HUDEP-2 (cell line): Measurements from ENCODE around the gene MAST2.

Experiments used
- DNase-seq, 76 experiments: peaks; one replicate each; lab custom pipeline; 2025; ENCODE audit not compliant: unreplicated experiment in 76 of 76; lab: John Stamatoyannopoulos, UW

MAST2 gene

GRCh38 chr1:45803299-45803780 is at the start of gene MAST2:
Gene MAST2 (plus strand): TSS chr1:45803612. CDS start chr1:45803896, 284 bp downstream.
- DNase-seq: peak in 73 of 76 experiments; percentile 9 to 90 (median 77)

GRCh38 chr1:45755697-45756096 is 47.7 kb upstream of the MAST2 start:
- no peak for DNase-seq

DNA sequence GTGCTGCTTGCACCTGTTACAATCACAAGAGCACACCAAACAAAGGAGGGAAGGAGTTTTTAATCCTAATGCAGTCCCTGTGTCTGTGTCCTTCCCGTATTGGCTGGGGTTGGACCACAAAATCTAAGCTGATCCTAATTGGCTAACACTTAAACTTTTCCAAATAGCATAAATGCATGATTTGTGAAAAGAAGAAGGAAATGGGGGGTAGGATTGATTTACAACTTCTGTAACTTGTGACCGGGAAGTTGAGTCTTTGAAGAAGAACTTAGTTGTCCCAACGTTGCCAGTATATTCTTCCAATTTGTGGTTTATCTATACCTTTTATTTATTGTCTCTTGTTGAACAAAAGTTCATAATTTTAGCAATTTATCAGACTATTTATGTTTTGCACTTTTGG is 41.1 kb upstream of the MAST2 start:
- DNase-seq: no peak

- DNase-seq: no peak
Observed at GRCh38 chr1:45765999-45766792, 37.2 kb upstream of the MAST2 start.

DNA sequence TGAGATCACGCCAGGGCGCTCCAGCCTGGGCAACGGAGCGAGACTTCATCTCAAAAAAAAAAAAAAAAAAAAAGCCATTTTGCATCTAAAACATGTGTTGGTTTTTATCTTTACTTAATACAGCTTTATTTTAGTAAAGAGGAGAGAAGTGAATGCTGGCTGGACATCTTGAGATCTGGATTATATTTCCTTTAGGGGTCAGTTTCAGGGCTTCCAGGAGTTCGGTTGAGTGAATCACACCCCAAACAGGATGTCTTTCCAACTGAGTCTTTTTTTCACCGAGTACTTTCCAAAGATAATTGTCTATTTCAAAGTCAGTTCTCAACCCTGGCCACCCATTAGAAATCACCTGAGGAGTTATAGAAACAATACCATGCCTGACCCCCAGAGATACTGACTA is 36.4 kb upstream of the MAST2 start:
- DNase-seq: no peak

DNA sequence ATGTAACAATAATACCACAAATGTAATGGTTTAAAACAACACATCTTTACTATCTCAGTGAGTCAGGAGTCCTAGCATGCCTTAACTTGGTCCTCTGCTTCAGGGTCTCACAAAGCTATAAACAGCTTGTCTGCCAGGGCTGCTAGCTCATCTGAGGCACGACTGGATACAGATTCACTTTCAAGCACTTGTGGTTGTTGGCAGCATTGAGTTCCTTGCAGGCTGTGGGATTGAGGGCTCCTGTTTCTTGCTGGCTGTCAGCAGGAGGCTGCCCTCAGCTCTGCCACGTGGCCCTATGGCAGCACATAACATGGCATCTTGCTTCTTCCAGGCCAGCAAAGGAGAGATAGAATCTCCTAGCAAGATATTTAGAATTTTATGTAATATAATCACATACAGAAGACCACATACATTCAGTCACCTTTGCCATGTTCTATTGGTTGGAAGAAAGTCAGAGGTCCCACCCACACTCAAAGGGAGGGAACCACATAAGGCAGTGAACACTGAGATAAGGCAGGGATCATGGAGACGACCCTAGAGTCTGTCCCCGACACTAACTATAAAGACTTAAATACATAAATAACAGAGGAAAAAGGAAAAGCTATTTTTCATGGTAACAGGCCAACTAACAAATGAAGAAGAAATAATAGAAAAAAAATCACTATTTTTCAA is 34.0 kb upstream of the MAST2 start:
- DNase-seq: peak in 26 of 76 experiments; percentile 4 to 50 (median 27)

DNA sequence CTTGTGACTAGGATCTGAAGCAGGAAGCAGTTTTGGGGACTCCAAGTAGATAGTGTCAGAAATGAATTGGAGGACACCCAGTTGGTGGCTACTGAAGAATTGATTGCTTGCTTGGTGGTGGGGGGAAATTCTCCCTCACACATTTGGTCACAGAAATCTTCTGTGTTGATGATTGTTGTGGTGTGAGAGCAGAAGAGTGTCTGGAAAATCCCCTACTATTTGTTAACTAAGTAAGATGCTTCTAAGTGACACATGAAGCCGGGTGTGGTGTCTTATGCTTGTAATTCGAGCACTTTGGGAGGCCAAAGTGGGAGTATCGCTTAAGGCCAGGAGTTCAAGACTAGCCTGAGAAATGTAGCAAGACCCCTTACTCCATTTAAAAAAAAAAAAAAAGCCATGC is 30.4 kb upstream of the MAST2 start:
- DNase-seq: no peak

- DNase-seq: no peak
Observed at GRCh38 chr1:45775794-45776193, 27.6 kb upstream of the MAST2 start.

DNA sequence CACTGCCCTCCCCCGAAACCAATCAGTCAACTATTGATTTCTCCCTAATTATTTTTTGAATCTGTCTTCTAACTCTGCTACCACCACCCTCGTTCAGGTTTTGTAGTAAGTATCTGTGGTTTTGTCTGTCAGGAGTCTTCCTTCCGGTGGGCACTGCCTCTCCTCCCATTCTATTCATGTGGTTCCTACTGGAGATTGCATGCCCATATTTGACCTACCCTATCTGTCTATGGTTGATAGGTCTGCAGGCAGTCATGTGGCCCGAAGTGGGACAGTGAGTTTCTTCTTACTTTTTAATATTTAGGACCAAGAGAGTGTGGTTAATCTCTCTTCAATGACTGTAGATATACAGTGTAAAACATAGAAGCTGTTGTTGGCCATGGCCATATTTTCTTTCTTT is 17.8 kb upstream of the MAST2 start:
- DNase-seq: peak in 4 of 76 experiments; percentile 3 to 22 (median 16)

DNA sequence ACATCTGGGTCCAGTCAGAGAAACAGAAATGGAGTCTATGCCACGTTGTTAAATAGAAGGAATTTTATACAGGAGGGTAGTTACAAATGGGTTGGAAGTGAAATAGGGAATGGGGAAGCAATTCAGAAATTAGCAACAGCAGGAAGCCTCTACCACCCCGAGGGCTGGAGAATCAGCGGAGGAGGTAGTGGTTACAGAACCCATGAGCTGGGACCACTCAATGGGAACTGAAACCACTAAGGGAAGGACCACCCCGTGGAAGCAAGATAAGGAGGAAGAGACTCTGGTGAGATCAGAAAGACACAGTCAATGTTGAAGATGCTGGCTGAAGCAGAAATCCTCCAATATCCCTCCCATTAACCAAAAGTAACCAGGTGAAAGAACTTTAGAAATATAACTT is 15.5 kb upstream of the MAST2 start:
- no peak for DNase-seq

- DNase-seq: no peak
Observed at GRCh38 chr1:45789601-45790000, 13.8 kb upstream of the MAST2 start.

DNA sequence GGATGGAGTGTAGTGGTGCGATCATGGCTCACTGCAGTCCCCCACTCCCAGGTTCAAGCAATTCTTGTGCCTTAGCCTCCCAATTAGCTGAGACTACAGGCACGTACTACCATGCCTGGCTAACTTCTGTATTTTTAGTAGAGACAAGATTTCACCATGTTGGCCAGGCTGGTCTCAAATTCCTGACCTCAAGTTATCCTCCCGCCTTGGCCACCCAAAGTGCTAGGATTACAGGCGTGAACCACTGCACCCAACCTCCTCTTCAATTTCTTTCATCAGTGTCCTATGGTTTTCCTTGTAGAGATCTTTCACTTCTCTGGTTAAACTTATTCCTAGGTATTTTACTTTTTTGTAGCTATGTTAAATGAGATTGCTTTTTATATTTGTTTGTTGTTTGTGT is 10.7 kb upstream of the MAST2 start:
- no peak for DNase-seq

DNA sequence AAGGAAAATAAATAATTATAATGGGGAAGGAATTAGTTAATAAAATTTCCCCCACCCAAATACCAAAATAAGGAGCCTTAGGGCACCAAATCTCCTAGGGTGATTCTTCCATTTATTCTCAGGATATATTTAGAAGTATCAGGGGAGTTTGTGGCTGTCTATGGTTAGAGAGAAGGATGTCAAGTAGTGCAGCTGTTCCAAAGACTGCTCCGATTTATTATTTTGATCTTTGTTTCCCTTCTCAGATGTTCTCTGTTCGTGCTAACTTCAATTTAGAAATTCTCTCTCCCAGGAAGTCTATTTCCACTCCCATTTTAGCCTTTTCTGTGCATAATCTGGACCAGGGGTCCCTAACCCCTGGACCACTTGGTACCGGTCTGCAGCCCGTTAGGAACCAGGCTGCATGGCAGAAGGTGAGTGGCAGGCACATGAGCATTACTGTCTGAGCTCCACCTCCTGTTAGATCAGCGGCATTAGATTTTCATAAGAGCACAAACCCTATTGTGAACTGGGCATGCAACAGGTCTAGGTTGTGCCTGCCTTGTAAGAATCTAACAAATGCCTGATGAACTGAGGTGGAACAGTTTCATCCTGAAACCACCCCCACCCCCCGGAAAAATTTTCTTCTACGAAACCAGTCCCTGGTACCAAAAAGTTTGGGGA is 9.3 kb upstream of the MAST2 start:
- no peak for DNase-seq

DNA sequence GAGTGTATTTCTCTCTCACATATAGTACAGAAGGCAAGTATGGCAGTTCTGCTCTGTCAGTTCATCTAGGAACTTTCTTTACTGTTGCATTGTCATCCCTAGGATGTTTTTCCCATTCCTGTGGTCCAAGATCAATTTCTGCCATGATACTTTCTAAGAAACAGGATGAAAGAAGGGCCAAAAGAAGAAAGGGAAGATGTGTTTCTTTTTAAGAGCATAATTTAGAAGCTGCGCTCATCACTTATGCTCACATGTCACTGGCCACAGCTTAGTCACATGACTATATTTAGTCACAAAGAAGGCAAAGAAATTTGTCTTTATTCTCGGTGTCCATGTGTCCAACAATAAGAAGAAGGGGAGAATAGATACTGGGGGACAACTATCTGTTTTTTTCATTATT is 7.0 kb upstream of the MAST2 start:
- DNase-seq: no peak

- no peak for DNase-seq
Observed at GRCh38 chr1:45796946-45797345, 6.5 kb upstream of the MAST2 start.

DNA sequence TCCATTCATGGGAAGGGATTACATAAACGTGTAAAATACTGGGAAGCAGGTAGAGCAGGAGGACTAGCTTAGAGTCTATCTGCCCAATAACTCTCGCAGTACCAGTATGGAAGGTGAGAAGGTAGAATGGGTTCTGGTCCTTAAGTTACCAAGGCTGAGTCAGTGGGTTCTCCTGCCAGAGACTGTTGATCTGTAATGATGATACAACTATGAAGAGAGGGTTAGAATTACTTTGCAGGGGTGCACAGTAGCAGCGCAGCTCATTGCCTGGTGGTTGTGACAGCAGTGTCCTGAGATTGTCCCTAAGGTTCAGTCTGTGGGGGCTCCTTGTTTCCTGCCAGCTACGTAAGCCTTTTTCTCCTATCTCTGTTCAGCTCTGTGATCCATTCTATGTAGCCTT is 2.5 kb upstream of the MAST2 start:
- DNase-seq: no peak

- DNase-seq: peak in 68 of 76 experiments; percentile 3 to 82 (median 44)
Observed at GRCh38 chr1:45802343-45803298, 791 bp upstream of the MAST2 start.

- peak in 9 of 76 experiments; percentile 1 to 17 (median 6) for DNase-seq
Observed at GRCh38 chr1:45803781-45804668, 613 bp downstream of the MAST2 start.

DNA sequence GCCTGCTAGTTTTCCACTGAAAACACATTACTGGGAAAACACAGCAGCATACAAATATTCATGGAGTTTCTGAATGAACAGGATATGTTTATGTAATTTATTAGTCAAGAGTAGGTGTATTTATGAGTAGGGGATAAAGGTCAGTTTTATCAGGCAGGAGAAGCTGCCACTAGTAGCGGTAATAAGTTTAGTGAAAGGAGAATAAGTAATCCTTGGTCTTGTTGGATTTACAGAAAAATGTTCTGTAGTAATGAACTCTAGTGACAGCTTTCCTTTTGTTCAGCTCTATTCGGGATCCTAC is 1.2 kb downstream of the MAST2 start:
- DNase-seq: no peak

DNA sequence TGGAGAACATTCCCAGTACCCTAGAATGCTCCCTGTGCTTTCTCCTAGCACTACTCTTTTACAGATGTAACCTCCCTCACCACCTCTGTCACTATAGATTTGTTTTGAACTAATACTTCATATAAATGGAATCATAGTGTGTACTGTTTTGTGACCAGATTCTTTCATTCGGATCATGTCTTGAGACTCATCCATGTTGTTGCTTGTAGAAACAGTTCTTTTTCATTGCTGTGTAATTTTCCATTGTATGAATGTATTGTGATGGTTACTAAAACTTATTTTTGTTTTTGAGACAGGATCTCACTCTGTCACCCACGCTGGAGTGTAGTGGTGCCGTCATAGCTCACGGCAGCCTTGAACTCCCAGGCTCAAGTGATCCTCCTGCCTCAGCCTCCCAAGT is 2.7 kb downstream of the MAST2 start:
- no peak for DNase-seq
